ENCODE results near the gene RBFOX1. TPM values are rescaled to one million over a fixed set of nuclear protein-coding genes. Genes with fewer than 3 reads are reported as not detected.

RBFOX1 gene
- total and polyA plus RNA-seq, 2 donors (not counting 1 experiment from before 2014, with no cell fraction given) = not detected

DNA sequence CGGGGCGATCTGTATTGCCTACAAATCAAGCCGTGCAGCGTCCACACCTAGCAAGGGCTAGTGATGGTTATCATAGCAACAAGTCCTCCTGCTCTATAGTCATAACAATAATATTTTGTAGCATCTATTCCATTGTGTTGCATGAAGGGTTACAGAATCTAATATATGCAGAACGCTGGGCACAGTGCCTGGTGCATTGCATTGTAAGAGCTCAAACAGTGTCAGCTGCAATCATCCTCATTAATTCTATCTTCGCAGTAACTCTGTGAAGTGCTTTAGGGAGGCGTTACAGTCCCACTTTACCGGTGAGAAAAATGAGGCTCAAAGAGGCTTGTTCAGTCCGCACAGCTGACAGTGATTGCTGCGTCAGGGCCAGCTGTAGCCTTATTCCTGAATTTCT lies 149.4 kb downstream of the RBFOX1 start:
- no peaks in the 10 kb centered on the region for H3K4me1 ChIP-seq (ENCODE audit: control insufficient read depth in 2 of 2, insufficient read depth in 2 of 2, low read length in 2 of 2)
- ChIA-PET CTCF (no interaction called here), POLR2A (no interaction called here)
- no peak overlapping the region for H3K27ac ChIP-seq (ENCODE audit: low read length in 2 of 2)
- DNase-seq = no peak
- H3K27me3 ChIP-seq (replicated peaks in 1 of 4; ENCODE audit: control extremely low read depth in 1 of 4, control insufficient read depth in 3 of 4, insufficient read depth in 4 of 4, low read length in 3 of 4) = no peaks in the 10 kb centered on the region
- no peaks in the 10 kb centered on the region for H3K36me3 ChIP-seq (replicated peaks in 1 of 2; ENCODE audit: control extremely low read depth in 1 of 2, control insufficient read depth in 1 of 2, extremely low read depth in 1 of 2, insufficient read depth in 2 of 2, low read length in 1 of 2)
- Mint-ChIP-seq H3K27ac (no peak overlapping the region), H3K27me3 (no peaks in the 10 kb centered on the region), H3K4me1 (no peaks in the 10 kb centered on the region), H3K9me3 (ENCODE audit: insufficient read depth) (no peaks in the 10 kb centered on the region), H3K4me3 (no peak overlapping the region)
- no peaks in the 10 kb centered on the region for H4K20me1 ChIP-seq (ENCODE audit: control insufficient read depth, insufficient read depth, low read length, poor library complexity, severe bottlenecking)
- H3K9me3 ChIP-seq (ENCODE audit: control extremely low read depth in 1 of 3, control insufficient read depth in 2 of 3, insufficient read depth in 1 of 3, low read length in 2 of 3) = peaks cover 0 to 12% (median 0%) of the 10 kb centered on the region in 3 donors
- no peak for TF ChIP-seq EZH2 (IDR thresholded peaks at IDR 0.05; ENCODE audit: borderline replicate concordance, insufficient read depth, low read depth, low read length, poor library complexity, severe bottlenecking)
- TF ChIP-seq, protein P1, sequence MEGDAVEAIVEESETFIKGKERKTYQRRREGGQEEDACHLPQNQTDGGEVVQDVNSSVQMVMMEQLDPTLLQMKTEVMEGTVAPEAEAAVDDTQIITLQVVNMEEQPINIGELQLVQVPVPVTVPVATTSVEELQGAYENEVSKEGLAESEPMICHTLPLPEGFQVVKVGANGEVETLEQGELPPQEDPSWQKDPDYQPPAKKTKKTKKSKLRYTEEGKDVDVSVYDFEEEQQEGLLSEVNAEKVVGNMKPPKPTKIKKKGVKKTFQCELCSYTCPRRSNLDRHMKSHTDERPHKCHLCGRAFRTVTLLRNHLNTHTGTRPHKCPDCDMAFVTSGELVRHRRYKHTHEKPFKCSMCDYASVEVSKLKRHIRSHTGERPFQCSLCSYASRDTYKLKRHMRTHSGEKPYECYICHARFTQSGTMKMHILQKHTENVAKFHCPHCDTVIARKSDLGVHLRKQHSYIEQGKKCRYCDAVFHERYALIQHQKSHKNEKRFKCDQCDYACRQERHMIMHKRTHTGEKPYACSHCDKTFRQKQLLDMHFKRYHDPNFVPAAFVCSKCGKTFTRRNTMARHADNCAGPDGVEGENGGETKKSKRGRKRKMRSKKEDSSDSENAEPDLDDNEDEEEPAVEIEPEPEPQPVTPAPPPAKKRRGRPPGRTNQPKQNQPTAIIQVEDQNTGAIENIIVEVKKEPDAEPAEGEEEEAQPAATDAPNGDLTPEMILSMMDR (IDR thresholded peaks at IDR 0.05) = no peak
- intact Hi-C loops (cut with micrococcal nuclease) = no loop called here
- no peaks in the 10 kb centered on the region for H3K79me2 ChIP-seq (ENCODE audit: control insufficient read depth, insufficient read depth, low read length)
- ATAC-seq (ENCODE audit: low read depth) = no peak
- no peak overlapping the region for H3K9ac ChIP-seq (ENCODE audit: low read length)
- H2AFZ ChIP-seq (ENCODE audit: insufficient read depth, low read depth, low read length, poor library complexity, severe bottlenecking) = no peak overlapping the region
- WGBS (ENCODE audit: insufficient coverage) = 94% methylated on average over 7 of the region's 10 CpGs
- no peak overlapping the region for H3K4me2 ChIP-seq (replicated peaks; ENCODE audit: low read depth, low read length, poor library complexity, severe bottlenecking)
- H3K4me3 ChIP-seq (ENCODE audit: control extremely low read depth in 1 of 5, extremely low read depth in 1 of 5, insufficient read depth in 1 of 5, low read depth in 2 of 5, low read length in 4 of 5) = no peak overlapping the region

- H3K36me3 ChIP-seq (replicated peaks in 1 of 2; ENCODE audit: control extremely low read depth in 1 of 2, control insufficient read depth in 1 of 2, extremely low read depth in 1 of 2, insufficient read depth in 2 of 2, low read length in 1 of 2) = no peaks in the 10 kb centered on the region
- no peak overlapping the region for H3K4me2 ChIP-seq (replicated peaks; ENCODE audit: low read depth, low read length, poor library complexity, severe bottlenecking)
- TF ChIP-seq, protein P1 (IDR thresholded peaks at IDR 0.05) = no peak
- no peak for TF ChIP-seq EZH2 (IDR thresholded peaks at IDR 0.05; ENCODE audit: borderline replicate concordance, insufficient read depth, low read depth, low read length, poor library complexity, severe bottlenecking)
- 85% methylated on average over 7 of the region's 10 CpGs for WGBS (ENCODE audit: insufficient coverage)
- ATAC-seq (ENCODE audit: low read depth) (no peak), DNase-seq (no peak)
- Mint-ChIP-seq H3K27me3 (no peaks in the 10 kb centered on the region), H3K4me1 (no peaks in the 10 kb centered on the region), H3K27ac (no peak overlapping the region), H3K4me3 (no peak overlapping the region), H3K9me3 (ENCODE audit: insufficient read depth) (no peaks in the 10 kb centered on the region)
- CTCF ChIA-PET = no interaction called here
- H3K79me2 ChIP-seq (ENCODE audit: control insufficient read depth, insufficient read depth, low read length) = no peaks in the 10 kb centered on the region
- H3K9ac ChIP-seq (ENCODE audit: low read length) = no peak overlapping the region
- no peaks in the 10 kb centered on the region for H3K4me1 ChIP-seq (ENCODE audit: control insufficient read depth in 2 of 2, insufficient read depth in 2 of 2, low read length in 2 of 2)
- POLR2A ChIA-PET = no interaction called here
- H3K9me3 ChIP-seq (ENCODE audit: control extremely low read depth in 1 of 3, control insufficient read depth in 2 of 3, insufficient read depth in 1 of 3, low read length in 2 of 3) = peaks cover 0 to 12% (median 0%) of the 10 kb centered on the region in 3 donors
- H3K27ac ChIP-seq (ENCODE audit: low read length in 2 of 2) = no peak overlapping the region
- no peak overlapping the region for H3K4me3 ChIP-seq (ENCODE audit: control extremely low read depth in 1 of 5, extremely low read depth in 1 of 5, insufficient read depth in 1 of 5, low read depth in 2 of 5, low read length in 4 of 5)
- H2AFZ ChIP-seq (ENCODE audit: insufficient read depth, low read depth, low read length, poor library complexity, severe bottlenecking) = no peak overlapping the region
- intact Hi-C loops (cut with micrococcal nuclease) = no loop called here
- no peaks in the 10 kb centered on the region for H3K27me3 ChIP-seq (replicated peaks in 1 of 4; ENCODE audit: control extremely low read depth in 1 of 4, control insufficient read depth in 3 of 4, insufficient read depth in 4 of 4, low read length in 3 of 4)
- no peaks in the 10 kb centered on the region for H4K20me1 ChIP-seq (ENCODE audit: control insufficient read depth, insufficient read depth, low read length, poor library complexity, severe bottlenecking)
Measured at GRCh38 chr16:7482596-7483290, 150.1 kb downstream of the RBFOX1 start.
